Activated CD4-positive, CD25-positive, alpha-beta regulatory T cell (primary cell): Measurements from ENCODE around the gene RASL12.
"Not testable (repeated sequence)": the region's sequence is repeated elsewhere in the genome, so short reads cannot be mapped to it uniquely, and the experiment has no call there.

Experiments used
- DNase-seq, 4 experiments: peaks; one replicate each; lab custom pipeline; 2025; lab: John Stamatoyannopoulos, UW

The RASL12 gene

GRCh38 chr15:65067645-65068402 is at the start of gene RASL12:
Gene RASL12, minus strand, starts transcription at chr15:65067991. Its CDS starts 156 bp downstream, at chr15:65067835.
- DNase-seq = no peak

GRCh38 chr15:65115542-65115941 is 47.8 kb upstream of the RASL12 start:
- no peak for DNase-seq

GRCh38 chr15:65115086-65115485 is 47.3 kb upstream of the RASL12 start, which contains the start of gene UBAP1L:
Gene UBAP1L, minus strand, starts transcription at chr15:65115200. Its CDS starts 8,985 bp downstream, at chr15:65106215.
- no peak for DNase-seq

GRCh38 chr15:65110676-65111292 is 43.0 kb upstream of the RASL12 start:
- no peak for DNase-seq

GRCh38 chr15:65106011-65106590 is 38.3 kb upstream of the RASL12 start:
- DNase-seq = no peak

- DNase-seq = no peak
Measured at GRCh38 chr15:65105038-65105437, 37.2 kb upstream of the RASL12 start.

GRCh38 chr15:65102912-65103311 is 35.1 kb upstream of the RASL12 start:
- DNase-seq = no peak

GRCh38 chr15:65101891-65102708 is 34.3 kb upstream of the RASL12 start:
- no peak for DNase-seq

- peak in 1 of 4 experiments; percentile 11 for DNase-seq
Measured at GRCh38 chr15:65101411-65101890, 33.7 kb upstream of the RASL12 start.

GRCh38 chr15:65100442-65100841 is 32.7 kb upstream of the RASL12 start:
- DNase-seq = no peak

GRCh38 chr15:65099801-65100200 is 32.0 kb upstream of the RASL12 start:
- not testable (repeated sequence) for DNase-seq

- DNase-seq = no peak
Measured at GRCh38 chr15:65099336-65099735, 31.5 kb upstream of the RASL12 start.

- DNase-seq = no peak
Measured at GRCh38 chr15:65097651-65098263, 30.0 kb upstream of the RASL12 start.

GRCh38 chr15:65096481-65097385 is 28.9 kb upstream of the RASL12 start:
- no peak for DNase-seq

GRCh38 chr15:65095747-65096104 is 27.9 kb upstream of the RASL12 start:
- DNase-seq = no peak

- no peak for DNase-seq
Measured at GRCh38 chr15:65095011-65095746, 27.4 kb upstream of the RASL12 start.

- no peak for DNase-seq
Measured at GRCh38 chr15:65094294-65094995, 26.7 kb upstream of the RASL12 start.

GRCh38 chr15:65093793-65094170 is 26.0 kb upstream of the RASL12 start:
- DNase-seq = not testable (repeated sequence)
